Amygdala (tissue), 56 donors: ENCODE results near the gene CR2.
"Not testable (repeated sequence)": the region's sequence is repeated elsewhere in the genome, so short reads cannot be mapped to it uniquely, and the experiment has no call there.

ENCODE experiments used
- DNase-seq, 56 donors: peaks; one replicate each; lab custom pipeline; 2025; lab: John Stamatoyannopoulos, UW

The CR2 gene

GRCh38 chr1:207454046-207454964, at the start of gene CR2:
TSS of gene CR2 (plus strand) at chr1:207454328. CDS start at chr1:207454419, 91 bp downstream.
- DNase-seq: peak in 12 of 56 donors; percentile 1 to 49 (median 8)

DNA sequence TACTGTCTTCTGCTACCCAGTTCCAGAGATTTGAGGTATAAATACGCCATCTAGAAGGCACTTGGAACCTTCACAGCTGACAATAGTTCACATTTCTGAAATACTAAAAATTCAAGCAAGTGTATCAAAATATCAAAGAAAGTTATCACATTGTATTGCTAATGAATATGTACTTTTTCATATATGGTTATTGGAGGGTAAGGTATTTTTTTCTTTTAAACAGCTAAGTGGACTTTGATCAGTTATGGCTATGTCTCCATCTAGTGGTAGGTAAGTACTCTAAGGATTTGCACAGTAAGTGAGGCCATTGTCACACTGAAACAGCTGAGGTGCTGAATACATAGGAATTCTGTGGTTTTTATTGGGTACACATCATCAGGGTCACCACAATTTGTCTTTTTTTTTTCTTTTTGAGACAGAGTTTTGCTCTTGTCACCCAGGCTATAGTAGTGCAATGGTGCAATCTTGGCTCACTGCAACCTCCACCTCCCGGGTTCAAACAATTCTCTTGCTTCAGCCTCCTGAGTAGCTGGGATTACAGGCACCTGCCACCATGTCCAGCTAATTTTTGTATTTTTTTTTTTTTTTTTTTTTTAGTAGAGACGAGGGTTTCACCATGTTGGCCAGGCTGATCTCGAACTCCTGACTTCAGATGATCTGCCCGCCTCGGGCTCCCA, 49.1 kb upstream of the CR2 start:
- DNase-seq: peak in 3 of 56 donors; percentile 6 to 63 (median 9)

- no peak for DNase-seq
Observed at GRCh38 chr1:207405814-207406213, 48.3 kb upstream of the CR2 start.

DNA sequence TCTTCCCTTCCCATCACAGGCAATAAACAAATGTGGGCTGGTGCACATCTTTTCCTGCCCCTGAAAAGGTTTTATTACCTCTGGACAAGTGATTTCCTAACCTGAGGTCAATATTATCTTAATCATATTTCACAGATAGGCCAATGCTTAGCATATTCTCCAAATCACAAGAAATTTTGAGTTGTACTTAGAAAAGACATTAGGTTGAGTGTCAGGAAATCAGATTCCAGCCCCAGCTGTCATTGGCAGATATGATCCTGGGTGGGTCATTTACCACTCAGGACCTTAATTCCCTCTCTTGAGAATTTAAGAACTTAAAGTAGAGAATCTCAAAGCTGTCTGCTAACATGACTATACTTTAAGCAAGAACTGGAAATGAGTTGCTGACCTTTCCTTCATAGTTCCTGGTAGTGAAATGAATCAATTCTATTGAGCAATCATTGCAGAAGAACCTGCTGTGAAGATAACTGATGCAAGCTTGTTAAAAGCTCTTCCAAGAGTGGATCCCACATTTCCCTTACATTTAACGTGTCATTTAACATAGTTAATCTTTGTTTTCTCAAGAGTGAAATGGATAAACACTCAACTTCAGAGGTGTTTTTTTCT, 46.4 kb upstream of the CR2 start:
- no peak for DNase-seq

GRCh38 chr1:207412845-207413244, 41.3 kb upstream of the CR2 start:
- DNase-seq: no peak

GRCh38 chr1:207414606-207415108, 39.5 kb upstream of the CR2 start:
- DNase-seq: no peak

DNA sequence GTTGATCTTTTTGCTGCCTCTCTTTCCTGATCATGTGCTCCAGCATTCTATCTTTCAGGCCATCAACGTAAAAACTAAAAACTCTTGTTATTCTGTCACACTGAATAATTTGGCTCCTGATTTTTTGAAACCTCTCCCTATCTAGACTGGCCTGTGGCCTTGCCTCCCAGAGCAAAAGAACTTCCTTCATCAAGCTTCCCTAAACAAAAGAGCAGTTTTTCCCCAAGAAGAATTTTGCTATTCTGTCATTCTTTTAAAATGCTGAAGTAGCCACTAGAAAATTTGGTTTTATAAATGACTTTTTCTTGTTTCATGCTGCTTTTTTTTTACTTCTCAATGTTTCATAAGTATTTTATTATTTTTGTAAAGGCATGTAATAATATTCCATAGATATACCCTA, 37.1 kb upstream of the CR2 start:
- no peak for DNase-seq

DNA sequence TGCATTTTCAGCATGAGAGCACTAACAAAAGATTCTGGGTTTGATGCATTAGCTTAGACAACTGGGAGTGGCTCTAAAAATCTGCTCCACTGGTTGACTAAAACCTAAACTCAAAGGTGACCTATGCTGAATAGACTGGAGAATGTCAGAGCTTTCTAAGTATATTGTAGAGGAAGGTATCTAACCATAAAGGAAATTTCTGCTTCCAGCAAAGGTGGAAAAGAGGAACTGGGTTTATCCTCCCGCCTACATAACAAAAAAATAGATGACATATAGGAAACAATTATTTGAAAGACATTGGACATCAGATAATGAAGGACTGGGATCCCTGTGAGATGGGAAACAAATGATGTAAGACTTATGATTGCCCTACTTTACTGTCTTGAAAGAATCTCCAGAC, 35.8 kb upstream of the CR2 start:
- no peak for DNase-seq

DNA sequence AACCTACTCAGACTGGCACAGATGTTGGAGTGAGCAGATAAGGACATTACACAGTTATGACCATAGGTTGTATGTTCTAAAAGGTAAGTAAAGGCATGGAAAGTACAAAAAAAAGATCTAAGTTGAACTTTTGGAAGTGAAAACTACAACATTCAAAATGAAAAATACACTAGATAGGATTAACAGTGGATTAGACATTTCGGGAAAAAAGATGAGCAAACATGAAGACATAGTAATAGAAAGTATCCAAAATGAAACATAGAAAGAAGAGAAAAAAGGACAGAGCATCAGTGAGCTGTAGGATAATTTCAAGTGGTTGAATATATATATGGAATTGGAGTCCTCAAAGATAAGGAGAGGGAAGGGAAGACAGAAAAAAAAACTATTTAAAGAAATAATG, 34.0 kb upstream of the CR2 start:
- DNase-seq: no peak

GRCh38 chr1:207421078-207421477, 33.0 kb upstream of the CR2 start:
- no peak for DNase-seq

- DNase-seq: no peak
Observed at GRCh38 chr1:207423560-207424292, 30.4 kb upstream of the CR2 start.

- DNase-seq: no peak
Observed at GRCh38 chr1:207424570-207425131, 29.5 kb upstream of the CR2 start.

- no peak for DNase-seq
Observed at GRCh38 chr1:207427832-207428585, 26.1 kb upstream of the CR2 start.

- DNase-seq: no peak
Observed at GRCh38 chr1:207428783-207429182, 25.3 kb upstream of the CR2 start.

DNA sequence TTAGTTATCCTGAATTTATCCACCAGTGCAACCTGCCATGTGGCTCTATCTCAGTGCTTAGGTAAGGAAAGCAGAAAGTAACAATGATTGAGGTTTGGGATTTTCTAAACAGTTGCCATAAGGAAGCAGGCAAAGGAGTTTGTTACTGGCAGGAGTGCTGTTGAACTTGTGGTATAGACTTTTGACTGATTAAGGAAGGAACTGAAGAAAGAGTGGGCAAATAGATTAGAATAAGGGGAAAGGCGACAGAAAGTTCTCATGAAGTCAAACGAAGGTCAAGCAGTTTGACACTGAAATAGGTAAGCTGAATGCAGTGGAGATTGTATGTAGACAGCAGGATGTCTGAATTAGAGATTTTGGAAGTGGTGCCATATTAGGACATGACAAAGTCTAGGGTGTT, 24.2 kb upstream of the CR2 start:
- no peak for DNase-seq

- no peak for DNase-seq
Observed at GRCh38 chr1:207430602-207431001, 23.5 kb upstream of the CR2 start.

- DNase-seq: no peak
Observed at GRCh38 chr1:207431508-207431907, 22.6 kb upstream of the CR2 start.

DNA sequence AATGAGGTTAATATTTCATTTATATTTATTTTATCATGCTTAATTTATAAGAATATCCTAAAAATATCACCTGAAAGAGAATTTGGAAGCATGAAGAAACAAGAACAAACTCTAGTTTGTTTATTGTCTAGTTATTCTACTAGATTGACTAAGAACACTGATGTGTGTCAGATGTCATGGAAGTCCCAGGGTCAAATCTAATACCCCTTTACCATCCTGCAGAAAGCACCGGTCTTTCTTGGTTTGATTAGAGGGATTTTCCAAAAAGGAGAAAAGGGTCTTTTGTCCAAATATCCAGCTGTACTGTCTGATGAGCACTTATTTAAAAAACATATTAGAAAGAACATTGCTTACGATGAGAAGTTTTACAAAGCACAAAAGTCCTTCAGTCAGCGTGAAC, 20.7 kb upstream of the CR2 start:
- DNase-seq: no peak

GRCh38 chr1:207436746-207437145, 17.4 kb upstream of the CR2 start:
- DNase-seq: not testable (repeated sequence)
